Measurements from ENCODE around the gene PAX1.

PAX1 gene

GRCh38 chr20:21705575-21706260 lies at the start of gene PAX1:
PAX1 (plus strand) TSS chr20:21705664; CDS start chr20:21705713, 49 bp downstream.
- no peak for DNase-seq (ENCODE audit: low spot score)

- DNase-seq (ENCODE audit: low spot score), result no peak
These were observed 49.0 kb upstream of the PAX1 start for GRCh38 chr20:21656308-21657067.

DNA sequence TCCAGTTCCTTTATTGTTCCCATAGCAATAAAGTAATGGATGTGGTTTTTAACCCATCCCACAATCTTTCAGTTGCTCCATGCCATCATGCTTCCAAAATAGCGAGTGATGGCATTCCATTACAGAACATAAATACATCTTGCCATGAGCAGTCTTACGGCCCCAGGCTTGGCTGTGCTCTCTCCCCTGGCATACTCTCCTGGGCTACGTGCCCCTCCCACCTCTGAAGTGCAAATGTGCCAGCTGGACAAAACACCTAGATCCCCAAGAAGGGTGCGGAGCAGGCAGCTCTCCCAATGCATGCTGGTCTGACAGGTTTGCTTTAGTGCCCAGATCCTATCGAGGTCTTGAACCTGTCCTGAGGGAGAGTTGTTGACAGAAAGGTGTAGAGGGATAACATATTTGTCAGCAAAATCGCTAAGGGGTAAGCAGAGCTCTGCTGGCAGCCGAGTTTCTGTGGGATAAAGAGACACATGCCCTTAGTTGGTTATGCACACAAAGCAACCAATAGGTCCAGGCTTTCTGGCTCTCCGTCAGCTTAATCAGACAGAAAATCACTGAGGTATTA lies 43.9 kb upstream of the PAX1 start:
- DNase-seq (ENCODE audit: low spot score), result no peak

DNA sequence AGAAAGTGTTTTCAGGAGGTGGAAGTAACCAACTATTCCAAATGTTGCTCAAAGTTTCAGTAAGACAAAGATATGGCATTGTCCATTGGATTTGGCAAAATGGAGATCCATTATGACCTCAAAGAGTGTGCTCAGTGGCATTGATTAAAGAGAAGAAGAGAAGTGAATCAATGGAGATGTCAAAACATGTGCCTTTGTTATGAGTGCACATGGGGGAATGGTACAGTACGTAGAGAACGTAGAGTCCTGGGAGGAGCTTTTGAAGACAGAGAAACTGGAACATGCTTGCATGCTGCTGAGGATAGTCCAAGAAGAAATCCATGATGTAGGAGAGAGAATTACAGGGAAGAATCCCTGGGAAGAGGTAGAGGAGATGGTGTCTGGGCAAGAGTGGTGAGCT lies 42.0 kb upstream of the PAX1 start:
- DNase-seq (ENCODE audit: low spot score), result no peak

DNA sequence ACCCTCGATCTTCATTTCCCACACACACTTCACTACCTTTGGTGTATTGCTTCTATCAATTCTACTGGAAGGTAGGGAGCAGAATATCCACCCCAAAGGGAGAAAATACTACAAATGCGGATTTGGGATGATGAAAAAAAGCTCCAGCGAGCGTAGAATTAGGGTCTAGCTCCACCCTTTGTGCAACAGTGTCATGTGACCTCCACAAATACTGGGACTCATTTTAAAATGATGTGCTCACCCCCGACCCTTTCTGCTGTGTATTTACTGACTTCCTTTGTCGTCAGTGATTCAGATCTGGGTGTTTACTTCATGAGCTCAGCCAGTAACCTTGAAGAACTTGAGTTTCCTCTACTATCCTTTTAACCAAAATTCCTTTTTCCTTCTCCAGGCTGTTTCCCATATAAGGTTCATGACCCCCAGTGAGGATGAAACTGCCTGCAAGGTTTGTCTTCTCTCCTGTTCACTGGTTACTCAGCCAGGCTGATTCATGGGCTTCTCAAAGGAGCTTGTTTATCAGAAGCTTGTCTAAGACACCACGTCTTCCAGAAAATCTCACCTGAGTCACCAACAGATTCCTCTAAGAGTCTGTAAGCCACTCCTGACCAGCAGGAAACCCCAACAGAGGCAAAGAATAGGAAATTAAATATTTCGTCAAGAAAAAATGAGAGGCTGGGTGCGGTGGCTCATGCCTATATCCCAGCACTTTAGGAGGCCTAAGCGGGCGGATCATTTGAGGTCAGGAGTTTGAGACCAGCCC lies 39.6 kb upstream of the PAX1 start:
- no peak for DNase-seq (ENCODE audit: low spot score)

DNA sequence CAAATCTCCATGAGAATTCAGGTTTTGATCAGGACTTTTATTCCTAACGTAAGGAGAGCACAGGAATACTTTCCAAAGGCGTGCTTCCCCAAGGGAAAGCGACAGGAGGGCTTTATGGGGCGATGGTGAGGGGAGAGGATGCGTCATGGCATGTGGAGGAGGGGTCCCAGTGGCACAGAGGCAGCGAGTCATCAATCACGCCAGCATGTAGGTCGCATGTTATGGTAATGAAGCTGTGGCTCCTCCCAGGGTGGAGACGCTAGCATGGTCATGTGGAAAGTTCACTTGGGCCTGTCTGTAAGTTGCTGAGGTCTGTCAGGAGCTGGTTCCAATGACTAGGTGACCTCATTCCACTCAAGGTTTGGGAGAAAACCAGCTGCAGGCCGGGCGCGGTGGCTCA lies 35.3 kb upstream of the PAX1 start:
- no peak for DNase-seq (ENCODE audit: low spot score)

- no peak for DNase-seq (ENCODE audit: low spot score)
These were observed 34.5 kb upstream of the PAX1 start for GRCh38 chr20:21670981-21671380.

DNA sequence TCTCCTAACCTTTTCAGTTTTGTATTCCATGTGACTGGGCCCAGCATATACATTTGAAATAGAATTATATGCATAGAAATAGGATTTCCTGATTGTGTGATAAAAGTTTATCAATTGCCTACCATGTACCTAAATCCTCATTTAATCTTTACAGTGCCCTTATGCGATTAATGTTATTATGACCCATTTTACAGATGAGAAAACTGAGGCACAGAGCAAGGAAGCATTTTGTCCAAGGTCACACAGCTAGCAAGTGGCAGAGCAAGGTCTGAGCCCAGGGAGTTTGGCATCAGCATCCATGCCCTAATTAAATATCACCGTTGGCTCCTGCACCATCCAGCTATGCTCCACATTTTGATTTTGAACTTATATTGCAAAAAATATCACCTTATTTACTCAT lies 28.2 kb upstream of the PAX1 start:
- DNase-seq (ENCODE audit: low spot score), result no peak

GRCh38 chr20:21677781-21678180 lies 27.7 kb upstream of the PAX1 start:
- DNase-seq (ENCODE audit: low spot score), result no peak

GRCh38 chr20:21681234-21681921 lies 24.1 kb upstream of the PAX1 start:
- no peak for DNase-seq (ENCODE audit: low spot score)

DNA sequence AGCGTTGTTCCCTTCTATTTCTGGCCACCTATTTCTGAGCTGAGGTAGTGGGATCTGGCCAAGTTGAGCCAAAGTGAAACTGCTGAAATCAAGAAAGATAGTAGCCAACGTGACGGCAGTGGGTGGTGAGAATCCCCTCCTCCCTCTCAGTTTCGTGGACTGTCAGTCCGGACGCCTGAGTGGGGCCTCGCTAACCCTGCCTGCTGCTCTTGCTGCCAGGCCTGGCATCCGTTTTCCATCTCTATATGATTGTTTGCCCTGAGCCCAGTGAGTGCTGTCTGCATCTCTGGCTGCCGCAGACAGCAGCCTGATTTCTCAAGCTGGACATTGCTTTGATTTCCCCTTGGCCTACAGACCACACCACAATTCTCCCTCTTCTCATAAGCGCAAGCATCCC lies 23.5 kb upstream of the PAX1 start:
- DNase-seq (ENCODE audit: low spot score), result no peak

GRCh38 chr20:21682521-21682954 lies 22.9 kb upstream of the PAX1 start:
- no peak for DNase-seq (ENCODE audit: low spot score)

DNA sequence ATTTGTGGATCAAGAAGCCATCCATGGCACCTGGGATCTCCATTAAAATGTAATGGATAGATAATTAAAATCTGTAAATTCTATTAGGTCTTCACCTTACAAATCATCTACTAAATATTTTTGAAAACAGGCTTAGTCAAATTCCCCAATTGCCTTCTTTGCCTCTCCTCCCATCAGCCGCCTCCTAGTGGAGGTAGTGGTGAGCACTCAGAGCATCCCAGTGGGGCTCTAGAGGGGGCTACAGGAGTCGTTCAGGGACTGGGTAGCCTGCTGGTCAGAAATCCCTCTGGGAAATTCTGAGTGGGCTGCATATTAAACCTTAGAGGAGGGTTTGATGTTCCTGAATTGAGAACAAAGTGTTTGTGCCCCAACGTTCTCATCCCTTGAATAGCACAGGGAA lies 20.8 kb upstream of the PAX1 start:
- no peak for DNase-seq (ENCODE audit: low spot score)

GRCh38 chr20:21685981-21686380 lies 19.5 kb upstream of the PAX1 start:
- no peak for DNase-seq (ENCODE audit: low spot score)

DNA sequence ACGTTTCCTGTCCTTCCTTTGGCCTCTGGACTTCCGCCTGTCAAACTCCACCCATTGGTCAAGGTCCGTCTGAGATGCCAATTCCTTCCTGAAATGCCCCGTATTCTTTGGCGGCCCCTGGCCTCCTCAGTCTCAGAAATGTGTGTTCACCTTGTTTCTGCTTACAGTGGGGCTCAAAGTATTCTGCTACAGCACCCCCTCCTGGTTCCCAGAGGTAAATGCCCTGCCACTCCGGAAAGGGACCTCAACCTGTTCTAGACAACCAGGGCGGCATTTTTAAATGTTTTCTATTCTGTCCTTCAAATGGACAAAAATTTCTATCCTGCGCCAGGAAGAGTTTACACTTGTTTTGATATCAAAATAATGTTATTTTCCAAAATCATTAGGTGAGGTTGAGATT lies 12.1 kb upstream of the PAX1 start:
- DNase-seq (ENCODE audit: low spot score), result no peak

DNA sequence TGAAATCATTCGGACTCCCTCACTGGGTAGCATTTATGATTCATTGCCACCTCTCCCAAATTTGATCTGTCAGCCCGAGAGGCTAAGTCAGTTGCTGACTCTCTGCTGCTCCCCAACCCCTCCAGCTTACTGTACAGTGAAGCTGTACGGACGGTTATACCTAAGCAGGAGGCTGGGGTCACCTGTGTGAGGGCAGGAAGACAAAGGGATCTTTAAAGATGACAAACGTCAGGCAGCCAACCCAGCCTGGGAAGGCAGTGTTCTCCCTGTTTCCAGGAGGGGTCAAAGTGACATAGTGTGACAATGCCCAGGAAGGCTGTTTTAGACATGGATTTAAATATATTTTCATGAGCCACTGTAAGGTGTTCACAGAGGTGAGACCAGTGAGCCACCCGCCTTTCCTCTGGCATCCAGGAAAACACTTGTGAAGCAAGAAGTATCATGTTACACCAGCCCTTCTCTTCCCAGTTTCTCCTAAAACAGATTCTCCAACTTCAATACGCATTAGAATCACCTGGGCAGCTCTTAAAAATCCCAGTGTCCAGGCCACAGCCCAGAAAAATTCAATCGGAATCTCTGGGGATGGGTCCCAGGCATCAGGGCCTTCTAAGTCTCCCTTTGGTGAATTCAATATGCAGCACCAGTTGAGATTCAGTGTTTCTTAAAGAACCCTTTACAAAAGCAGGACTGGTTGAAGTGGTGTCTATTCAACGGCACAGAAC lies 6.8 kb upstream of the PAX1 start:
- DNase-seq (ENCODE audit: low spot score), result no peak

DNA sequence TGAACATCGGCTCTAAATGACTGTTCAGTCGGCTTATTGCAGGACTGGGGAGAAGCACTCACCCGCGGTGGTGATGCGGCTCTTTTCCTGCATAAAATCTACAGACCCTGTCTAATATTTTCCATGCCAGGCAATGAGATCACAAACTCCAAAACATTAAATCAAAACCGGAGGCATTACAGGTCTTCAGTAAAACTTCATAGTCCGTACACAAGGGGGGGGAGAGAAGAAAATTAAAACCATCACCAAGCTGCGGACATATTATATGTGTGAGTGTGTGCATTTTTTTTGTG lies 6.3 kb upstream of the PAX1 start:
- no peak for DNase-seq (ENCODE audit: low spot score)

GRCh38 chr20:21701171-21701876 lies 4.1 kb upstream of the PAX1 start:
- DNase-seq (ENCODE audit: low spot score), result no peak

- DNase-seq (ENCODE audit: low spot score), result no peak
These were observed 3.4 kb upstream of the PAX1 start for GRCh38 chr20:21702016-21702415.

DNA sequence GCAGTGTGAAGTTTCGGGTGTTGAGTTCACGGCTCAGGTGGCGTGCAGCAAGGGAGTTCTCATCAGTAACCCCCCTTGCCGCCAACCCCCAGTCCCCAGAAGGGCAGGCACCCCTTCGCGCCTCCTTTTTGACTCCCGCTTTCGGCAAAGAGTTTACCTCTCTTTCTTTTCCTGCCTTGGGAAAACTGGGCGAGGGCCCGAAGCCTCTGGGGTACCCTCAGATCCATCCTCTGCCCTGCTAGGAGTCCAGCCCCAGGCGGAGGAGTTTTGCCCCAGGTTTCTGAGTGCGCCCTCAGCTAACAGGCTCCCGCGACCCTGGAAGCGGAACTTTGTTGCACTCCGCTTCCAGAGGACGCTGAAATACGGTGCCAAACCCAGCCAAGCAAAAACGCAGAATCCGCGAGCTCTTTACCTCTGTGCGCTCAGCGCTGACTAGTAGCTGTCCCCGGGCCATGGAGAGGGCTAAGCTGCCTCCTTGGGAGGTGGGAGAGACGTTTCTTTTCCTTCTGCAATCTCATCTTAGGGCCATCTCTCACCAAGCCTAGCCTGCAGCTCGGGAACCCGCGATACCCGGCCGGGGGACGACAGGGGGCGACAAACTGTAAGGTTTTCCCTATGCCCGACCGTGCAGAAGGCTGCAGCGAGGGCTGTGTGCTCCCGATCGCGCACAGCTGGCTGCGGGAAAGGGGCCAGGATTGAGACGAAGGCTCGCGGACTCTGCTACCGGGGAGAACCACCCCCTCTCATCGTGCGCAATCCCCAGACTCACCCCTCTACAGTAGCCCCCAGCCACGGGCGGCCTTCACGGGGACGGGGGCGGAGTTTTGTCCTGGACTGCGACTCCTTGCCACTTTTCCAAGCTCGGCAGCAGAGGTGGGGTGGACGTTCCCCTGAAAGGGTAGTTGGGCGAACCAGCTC lies 2.7 kb upstream of the PAX1 start:
- DNase-seq (ENCODE audit: low spot score), result no peak

All from CD4-positive, alpha-beta T cell treated with Interleukin-2 at 100 ng/mL for 4 hours (primary cell).